Caco-2 (cell line): Measurements from ENCODE around the gene CFAP299. TPM values are rescaled to one million over a fixed set of nuclear protein-coding genes. Genes with fewer than 3 reads are reported as not detected.

Source experiments
- BruUV-seq: library from RNA; stranded (reverse); fragments of 400-500 nt; replicated peaks from 2 replicates; lab custom pipeline; 2021; lab: Mats Ljungman, UMichigan
- CTCF ChIA-PET: fragments of 300-600 bp; sonication (Branson Sonifier 250); formaldehyde crosslinking; loops from one replicate; lab custom pipeline; 2022; ENCODE audit warnings: antibody characterized with exemption; lab: Charles Lee
- POLR2A ChIA-PET: fragments of 300-600 bp; sonication (Branson Sonifier 250); formaldehyde crosslinking; loops from one replicate; lab custom pipeline; 2022; ENCODE audit warnings: antibody characterized with exemption; lab: Charles Lee
- DNase-seq, 2 experiments: peaks; one replicate each; pipeline versions ENCODE4 v3.0.0 to v3.0.0-alpha.2; 2020 to 2022
- H3K27me3 ChIP-seq: replicated peaks from 2 replicates; pipeline ENCODE4 v1.6.0; 2011; ENCODE audit warnings: low read length; ENCODE audit not compliant: control insufficient read depth, insufficient read depth
- H3K36me3 ChIP-seq: 2 replicates; pipeline ENCODE4 v1.5.1; 2011; ENCODE audit warnings: low read length; ENCODE audit not compliant: control insufficient read depth, insufficient read depth
- H3K4me1 ChIP-seq: fragments of 250-450 bp; sonication (Bioruptor Pico); 2 replicates; pipeline ENCODE4 v1.5.1; 2020; ENCODE audit warnings: mild to moderate bottlenecking
- H3K4me3 ChIP-seq: 2 replicates; pipeline ENCODE4 v1.5.1; 2011; ENCODE audit warnings: low read depth, mild to moderate bottlenecking, control low read depth, low read length
- H3K9me3 ChIP-seq: fragments of 250-450 bp; sonication (Bioruptor Pico); 2 replicates; pipeline ENCODE4 v1.5.1; 2020; ENCODE audit warnings: mild to moderate bottlenecking, moderate library complexity
- H3K27ac Mint-ChIP-seq: one replicate; pipeline ENCODE4 v1.8.0; 2022; ENCODE audit warnings: mixed read lengths; ENCODE audit not compliant: unreplicated experiment
- H3K27me3 Mint-ChIP-seq: one replicate; pipeline ENCODE4 v1.8.0; 2022; ENCODE audit warnings: mixed read lengths; ENCODE audit not compliant: insufficient read depth, unreplicated experiment
- H3K36me3 Mint-ChIP-seq: one replicate; pipeline ENCODE4 v1.8.0; 2022; ENCODE audit warnings: mild to moderate bottlenecking, mixed read lengths; ENCODE audit not compliant: insufficient read depth, unreplicated experiment
- H3K4me1 Mint-ChIP-seq: one replicate; pipeline ENCODE4 v1.8.0; 2022; ENCODE audit warnings: low read depth, mixed read lengths; ENCODE audit not compliant: unreplicated experiment
- H3K4me3 Mint-ChIP-seq: one replicate; pipeline ENCODE4 v1.8.0; 2022; ENCODE audit warnings: mild to moderate bottlenecking, moderate library complexity, mixed read lengths; ENCODE audit not compliant: unreplicated experiment
- H3K9me3 Mint-ChIP-seq: one replicate; pipeline ENCODE4 v1.8.0; 2022; ENCODE audit warnings: mixed read lengths; ENCODE audit not compliant: unreplicated experiment
- intact Hi-C: fragments of 100-400 bp; cut with micrococcal nuclease; formaldehyde crosslinking; loops from one replicate; pipeline ENCODE4 v1.10.0; 2022; ENCODE audit not compliant: unreplicated experiment
- total RNA-seq: library from RNA; stranded (reverse); gene quantifications from 2 replicates; pipeline ENCODE4 v1.2.3, GENCODE V29; 2022
- TF ChIP-seq, protein P1 (sequence below), 2 experiments: fragments of 200-600 bp in 1 of 2; IDR thresholded peaks; 1 replicate in 1 of 2; 2 replicates in 1 of 2; pipeline versions ENCODE4 v1.5.1 to v1.8.0; 2011 to 2022; ENCODE audit warnings: antibody characterized with exemption in 1 of 2, control low read depth in 1 of 2, inconsistent platforms in 1 of 2, low read depth in 1 of 2, low read length in 1 of 2, mild to moderate bottlenecking in 1 of 2, moderate library complexity in 1 of 2; ENCODE audit not compliant: insufficient read depth in 1 of 2, severe bottlenecking in 1 of 2, unreplicated experiment in 1 of 2

Gene CFAP299
- total RNA-seq, 1 experiment from 2014 or later: not detected

DNA sequence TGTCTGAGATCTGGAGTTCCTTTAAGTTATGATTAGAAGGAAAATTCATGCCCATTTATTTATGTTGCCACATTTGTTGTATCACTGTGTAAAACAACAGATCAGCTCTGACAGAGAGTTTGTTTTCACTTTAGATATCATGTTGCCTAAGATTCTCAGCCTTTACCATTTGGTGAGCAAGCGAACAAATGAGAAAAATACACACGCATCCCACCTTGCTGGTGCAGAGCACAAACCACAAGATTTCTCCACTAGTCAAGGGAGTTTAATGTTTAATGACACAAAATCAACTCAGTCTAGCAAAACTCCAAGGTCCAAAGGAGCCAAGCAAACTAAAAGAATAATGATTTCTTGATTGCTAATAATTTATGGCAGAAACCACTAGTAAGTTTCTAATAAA lies 41.3 kb upstream of the CFAP299 start:
- no peaks in the 10 kb centered on the region for H3K27me3 ChIP-seq

DNA sequence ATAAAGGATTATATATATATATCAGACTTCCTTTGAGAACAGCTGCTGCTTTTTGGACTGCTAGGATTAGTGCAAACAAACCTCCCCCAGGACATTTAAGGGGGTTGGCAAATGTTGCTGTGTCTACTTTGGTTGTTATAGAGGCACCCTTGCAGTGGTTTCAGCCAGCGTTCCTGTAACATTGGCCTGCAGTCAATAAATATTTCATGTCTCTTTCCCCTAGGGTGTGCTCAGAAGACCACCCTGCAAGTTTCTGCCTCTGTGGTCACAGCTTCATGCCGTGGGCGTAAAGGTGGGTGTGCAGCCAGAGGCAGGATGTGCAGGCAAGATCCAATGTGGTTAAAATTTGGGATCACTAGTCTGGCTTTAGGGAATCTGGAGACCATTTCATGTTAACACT lies 40.2 kb upstream of the CFAP299 start:
- BruUV-seq: no TSS peak
- H3K27me3 ChIP-seq: no peaks in the 10 kb centered on the region
- peaks cover 6% of the 10 kb centered on the region for H3K27me3 Mint-ChIP-seq
- no peaks in the 10 kb centered on the region for H3K9me3 Mint-ChIP-seq
- no peaks in the 10 kb centered on the region for H3K4me1 ChIP-seq
- ChIA-PET CTCF (no interaction called here), POLR2A (no interaction called here)
- H3K36me3 ChIP-seq: no peaks in the 10 kb centered on the region
- H3K4me3 Mint-ChIP-seq: no peak overlapping the region
- H3K4me1 Mint-ChIP-seq: no peaks in the 10 kb centered on the region
- no peaks in the 10 kb centered on the region for H3K9me3 ChIP-seq
- no peak overlapping the region for H3K27ac Mint-ChIP-seq
- TF ChIP-seq, protein P1, sequence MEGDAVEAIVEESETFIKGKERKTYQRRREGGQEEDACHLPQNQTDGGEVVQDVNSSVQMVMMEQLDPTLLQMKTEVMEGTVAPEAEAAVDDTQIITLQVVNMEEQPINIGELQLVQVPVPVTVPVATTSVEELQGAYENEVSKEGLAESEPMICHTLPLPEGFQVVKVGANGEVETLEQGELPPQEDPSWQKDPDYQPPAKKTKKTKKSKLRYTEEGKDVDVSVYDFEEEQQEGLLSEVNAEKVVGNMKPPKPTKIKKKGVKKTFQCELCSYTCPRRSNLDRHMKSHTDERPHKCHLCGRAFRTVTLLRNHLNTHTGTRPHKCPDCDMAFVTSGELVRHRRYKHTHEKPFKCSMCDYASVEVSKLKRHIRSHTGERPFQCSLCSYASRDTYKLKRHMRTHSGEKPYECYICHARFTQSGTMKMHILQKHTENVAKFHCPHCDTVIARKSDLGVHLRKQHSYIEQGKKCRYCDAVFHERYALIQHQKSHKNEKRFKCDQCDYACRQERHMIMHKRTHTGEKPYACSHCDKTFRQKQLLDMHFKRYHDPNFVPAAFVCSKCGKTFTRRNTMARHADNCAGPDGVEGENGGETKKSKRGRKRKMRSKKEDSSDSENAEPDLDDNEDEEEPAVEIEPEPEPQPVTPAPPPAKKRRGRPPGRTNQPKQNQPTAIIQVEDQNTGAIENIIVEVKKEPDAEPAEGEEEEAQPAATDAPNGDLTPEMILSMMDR (IDR thresholded peaks at IDR 0.05; ENCODE audit: insufficient read depth in 1 of 2, low read depth in 1 of 2, low read length in 1 of 2, severe bottlenecking in 1 of 2, unreplicated experiment in 1 of 2): no peak
- no peak for DNase-seq
- intact Hi-C loops: no loop called here
- H3K36me3 Mint-ChIP-seq: no peaks in the 10 kb centered on the region
- H3K4me3 ChIP-seq: no peak overlapping the region

More for the DNA sequence above, 41.3 kb upstream of the CFAP299 start:
- no peaks in the 10 kb centered on the region for H3K36me3 ChIP-seq
- no peak for DNase-seq
- no peak overlapping the region for H3K4me3 ChIP-seq
- BruUV-seq: no TSS peak
- H3K9me3 ChIP-seq: no peaks in the 10 kb centered on the region
- CTCF ChIA-PET: no interaction called here
- Mint-ChIP-seq H3K4me1 (no peaks in the 10 kb centered on the region), H3K4me3 (no peak overlapping the region), H3K27me3 (peaks cover 6% of the 10 kb centered on the region), H3K27ac (no peak overlapping the region), H3K36me3 (no peaks in the 10 kb centered on the region), H3K9me3 (no peaks in the 10 kb centered on the region)
- POLR2A ChIA-PET: no interaction called here
- H3K4me1 ChIP-seq: no peaks in the 10 kb centered on the region
- intact Hi-C loops: no loop called here
- TF ChIP-seq, protein P1 (IDR thresholded peaks at IDR 0.05; ENCODE audit: insufficient read depth in 1 of 2, low read depth in 1 of 2, low read length in 1 of 2, severe bottlenecking in 1 of 2, unreplicated experiment in 1 of 2): no peak

DNA sequence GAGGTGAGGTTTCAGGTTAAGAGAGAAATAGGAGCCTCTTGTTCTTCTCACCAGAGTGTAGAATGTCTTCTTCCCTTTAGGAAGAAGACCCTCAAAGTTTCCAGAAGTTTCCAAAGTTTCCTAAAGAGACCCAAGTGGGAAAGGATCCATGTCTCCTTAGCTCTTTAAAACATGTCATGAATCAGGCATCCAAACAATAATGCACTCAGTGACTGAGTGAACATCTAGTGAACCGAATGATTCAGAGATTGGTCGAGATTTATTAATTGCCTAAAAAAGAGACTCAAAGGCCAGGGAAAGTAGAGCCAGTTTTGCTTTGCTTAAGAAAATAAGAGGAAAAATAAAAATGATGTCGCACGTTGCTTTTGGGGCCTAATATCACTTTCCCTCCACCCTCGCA lies 39.7 kb upstream of the CFAP299 start:
- ChIA-PET POLR2A (no interaction called here), CTCF (interaction anchor here (0.6 kb wide), 1 partner anchor 32 kb away, joined by 3 read pairs; no protein-coding TSS in a partner anchor)
- Histone ChIP-seq H3K4me3 (no peak overlapping the region), H3K9me3 (no peaks in the 10 kb centered on the region), H3K4me1 (no peaks in the 10 kb centered on the region), H3K36me3 (no peaks in the 10 kb centered on the region), H3K27me3 (no peaks in the 10 kb centered on the region)
- no peaks in the 10 kb centered on the region for H3K9me3 Mint-ChIP-seq
- no TSS peak for BruUV-seq
- no peak overlapping the region for H3K4me3 Mint-ChIP-seq
- DNase-seq: no peak
- no peaks in the 10 kb centered on the region for H3K4me1 Mint-ChIP-seq
- H3K36me3 Mint-ChIP-seq: no peaks in the 10 kb centered on the region
- intact Hi-C loops: no loop called here
- TF ChIP-seq, protein P1 (IDR thresholded peaks at IDR 0.05; ENCODE audit: insufficient read depth in 1 of 2, low read depth in 1 of 2, low read length in 1 of 2, severe bottlenecking in 1 of 2, unreplicated experiment in 1 of 2): no peak
- H3K27me3 Mint-ChIP-seq: peaks cover 6% of the 10 kb centered on the region
- H3K27ac Mint-ChIP-seq: no peak overlapping the region
